Activated T-helper 1 cell treated with anti-CD3 and anti-CD28 coated beads, Interleukin-2, amount 50 U/mL, for 16 hours (primary cell): ENCODE data around the gene HASPIN.

Experiments used
- DNase-seq, 2 donors: peaks; one replicate each; pipeline ENCODE4 v3.0.0-alpha.2; 2020; ENCODE audit warnings: low read depth in 1 of 2, low spot score in 1 of 2

The HASPIN gene

DNA sequence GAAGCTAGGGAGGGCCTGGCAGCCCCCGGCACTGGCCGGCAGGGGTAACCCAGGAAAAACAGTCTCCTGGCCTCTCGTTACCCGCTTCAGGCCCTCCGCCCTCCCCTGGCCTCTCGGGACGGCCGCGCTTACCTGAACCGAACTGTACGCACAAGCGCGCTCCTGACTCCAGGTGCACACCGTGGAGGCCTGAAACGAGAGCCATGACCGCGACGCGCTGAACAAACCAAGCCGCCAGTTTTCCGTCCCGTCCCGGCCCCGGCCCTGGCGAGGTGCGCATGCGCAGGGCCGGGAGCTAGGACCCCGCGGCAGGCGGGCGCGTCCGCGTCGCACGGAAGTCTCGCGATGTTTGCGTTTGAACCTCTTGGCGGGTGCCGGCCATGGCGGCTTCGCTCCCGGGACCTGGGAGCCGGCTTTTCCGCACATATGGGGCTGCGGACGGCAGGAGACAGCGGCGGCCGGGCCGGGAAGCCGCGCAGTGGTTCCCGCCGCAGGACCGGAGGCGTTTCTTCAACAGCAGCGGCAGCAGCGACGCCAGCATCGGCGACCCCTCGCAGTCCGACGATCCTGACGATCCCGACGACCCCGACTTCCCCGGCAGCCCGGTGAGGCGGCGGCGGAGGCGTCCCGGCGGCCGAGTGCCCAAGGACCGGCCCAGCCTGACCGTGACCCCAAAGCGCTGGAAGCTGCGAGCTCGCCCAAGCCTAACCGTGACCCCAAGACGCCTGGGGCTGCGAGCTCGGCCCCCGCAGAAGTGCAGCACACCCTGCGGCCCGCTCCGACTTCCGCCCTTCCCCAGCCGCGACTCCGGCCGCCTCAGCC lies at the start of gene HASPIN:
HASPIN (plus strand) TSS at position 348 of the 822 bp plus-strand sequence; CDS start at position 381, 33 bp downstream.
- peak; percentile 86 to 88 for DNase-seq

DNA sequence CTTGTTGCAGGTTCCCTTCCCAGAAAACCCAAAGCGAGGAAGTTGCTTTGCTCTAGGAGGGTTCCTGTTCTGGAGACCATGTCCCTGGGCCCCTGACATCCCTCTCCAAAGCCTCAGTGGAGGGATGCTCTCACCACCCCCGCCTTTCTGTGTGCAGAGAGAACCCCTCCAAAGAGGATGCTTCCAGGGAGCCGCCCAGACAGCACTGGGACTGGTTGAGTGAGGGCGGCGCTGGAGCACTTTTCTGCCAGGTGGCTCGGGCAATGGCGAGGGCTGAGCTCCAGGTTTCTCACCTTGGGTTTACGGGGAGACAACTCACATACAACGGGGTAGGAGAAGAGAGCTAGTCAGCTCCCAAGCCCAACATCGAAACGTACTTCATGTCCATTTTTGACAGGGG lies 47.8 kb upstream of the HASPIN start:
- DNase-seq = no peak

DNA sequence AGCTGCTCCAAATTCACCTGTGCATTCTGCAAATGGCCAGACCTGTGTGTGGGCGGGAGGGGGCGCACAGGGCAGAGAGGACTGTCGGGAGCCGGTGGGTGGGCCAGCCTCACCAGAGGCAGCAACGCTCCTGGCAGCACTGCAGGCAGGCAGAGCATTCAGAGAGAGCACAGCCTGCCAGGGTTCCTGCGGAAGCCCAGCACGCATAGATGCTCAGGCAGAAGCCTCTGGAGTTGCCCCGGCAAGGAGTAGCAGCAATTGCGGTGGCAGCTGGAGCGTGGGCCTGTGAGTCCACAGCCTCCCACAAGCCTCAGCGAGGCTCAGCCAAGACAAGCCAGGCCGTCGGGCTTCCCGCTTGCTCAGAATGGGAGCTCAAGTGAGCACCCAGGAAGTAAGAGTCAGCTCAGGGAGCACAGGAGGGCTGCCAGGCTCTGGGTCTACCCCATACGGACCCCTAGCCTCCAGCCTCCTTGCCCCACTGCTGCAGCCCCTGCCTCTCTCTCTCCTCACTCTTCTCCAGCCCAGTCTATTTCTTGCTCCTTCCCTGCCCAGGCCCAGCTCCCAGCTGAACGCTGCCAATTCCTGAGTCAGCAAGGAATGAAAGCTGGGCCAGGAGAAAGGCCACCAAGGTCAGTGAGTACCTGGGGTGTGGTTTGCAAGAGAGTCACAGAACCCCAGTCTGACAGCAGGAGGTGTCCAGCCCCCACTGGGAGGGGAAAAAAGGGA lies 45.4 kb upstream of the HASPIN start:
- no peak for DNase-seq

DNA sequence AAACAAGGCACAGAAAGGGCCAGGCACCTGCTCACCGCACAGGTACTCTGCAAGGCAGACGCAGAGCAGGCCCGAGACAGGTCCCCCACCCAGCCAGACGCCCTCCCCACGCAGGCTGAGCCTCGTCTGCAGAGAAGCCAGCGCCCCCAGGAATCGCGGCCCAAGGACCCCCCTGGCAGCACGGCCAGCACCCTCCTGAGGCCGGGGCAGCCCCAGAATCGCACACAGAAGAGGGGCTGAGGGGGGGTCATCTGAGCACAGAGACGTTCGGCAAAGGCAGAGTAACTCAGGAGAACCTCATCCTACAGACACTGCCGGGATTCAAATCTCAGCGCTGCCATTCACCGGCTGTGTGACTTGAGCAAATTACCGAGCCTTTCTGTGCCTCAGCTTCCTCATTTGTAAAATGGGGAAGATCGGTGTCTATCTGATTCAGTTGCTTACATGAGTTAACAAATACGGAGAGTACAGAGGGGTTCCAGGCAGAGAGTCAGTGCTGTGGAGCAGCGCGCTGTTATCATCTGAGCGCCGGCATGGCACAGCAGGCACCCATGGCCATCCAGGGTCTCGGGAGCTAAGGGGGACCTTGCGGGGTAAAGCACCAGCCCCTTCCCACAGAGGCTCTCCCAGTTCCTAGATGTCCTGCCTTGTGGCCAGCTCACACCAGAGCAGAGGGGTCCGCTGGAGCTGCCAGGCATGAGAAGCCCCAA lies 44.7 kb upstream of the HASPIN start:
- no peak for DNase-seq

DNA sequence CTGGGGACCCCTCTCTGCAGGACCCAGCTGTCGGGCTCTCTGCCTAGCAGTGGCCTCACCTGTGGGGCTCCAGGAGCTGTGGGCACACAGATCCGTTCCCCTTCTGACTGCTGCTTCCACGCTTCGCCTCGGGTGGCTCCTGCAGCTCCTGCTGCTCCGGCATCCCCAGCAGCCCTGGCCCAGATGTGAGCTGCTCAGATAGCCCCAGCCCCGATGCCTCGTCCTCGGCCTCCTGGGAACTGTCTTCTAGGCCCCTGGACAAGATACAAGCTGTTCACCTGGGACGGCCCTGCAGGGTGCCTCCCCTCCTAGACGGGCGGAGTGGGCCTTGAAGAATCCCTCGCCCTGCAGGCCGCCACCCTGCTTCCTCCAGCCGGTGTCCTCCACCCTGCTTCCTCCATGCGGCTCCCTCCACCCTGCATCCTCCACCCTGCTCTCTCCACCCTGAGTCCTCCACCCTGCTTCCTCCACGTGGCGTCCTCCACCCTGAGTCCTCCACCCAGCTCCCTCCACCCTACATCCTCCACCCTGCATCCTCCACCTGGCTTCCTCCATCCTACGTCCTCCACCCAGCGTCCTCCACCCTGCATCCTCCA lies 44.1 kb upstream of the HASPIN start:
- no peak for DNase-seq

DNA sequence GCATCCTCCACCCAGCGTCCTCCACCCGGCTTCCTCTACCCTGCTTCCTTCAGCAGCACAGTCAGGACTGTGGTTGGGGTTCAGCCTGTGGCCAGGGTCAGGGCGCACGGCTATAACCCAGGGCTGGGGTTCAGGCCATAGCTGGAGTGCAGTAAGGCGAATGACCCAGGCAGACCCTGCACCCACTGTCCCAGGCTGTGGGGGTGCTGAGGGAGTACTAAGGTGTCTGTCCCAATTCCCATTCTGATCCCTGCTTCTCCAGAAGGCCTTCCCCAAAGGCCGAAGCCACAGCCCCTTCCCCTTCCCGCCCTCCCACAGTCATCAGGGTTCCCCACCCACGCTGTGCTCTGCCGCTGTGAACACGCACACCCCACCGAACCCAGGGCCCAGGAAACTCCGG lies 42.6 kb upstream of the HASPIN start:
- DNase-seq = no peak

DNA sequence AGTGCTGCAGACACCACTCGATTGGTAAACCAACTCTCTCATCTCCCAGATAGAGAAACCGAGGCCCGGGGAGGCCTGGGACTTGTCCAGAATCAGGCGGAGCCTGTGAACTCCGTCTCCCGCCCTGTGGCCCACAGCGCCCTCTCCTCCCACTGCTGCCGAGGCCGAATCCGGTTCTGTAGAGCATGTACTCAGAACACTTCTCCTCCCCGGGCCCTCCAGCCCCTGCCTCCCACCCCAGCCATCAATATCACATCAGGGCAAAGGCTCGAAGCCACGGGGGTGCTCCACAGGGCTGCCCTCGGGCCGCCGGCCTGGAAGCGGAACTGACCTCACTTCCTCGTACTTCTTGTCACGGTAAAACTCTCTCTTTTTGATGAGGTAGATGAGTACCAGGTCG lies 42.1 kb upstream of the HASPIN start:
- no peak for DNase-seq

DNA sequence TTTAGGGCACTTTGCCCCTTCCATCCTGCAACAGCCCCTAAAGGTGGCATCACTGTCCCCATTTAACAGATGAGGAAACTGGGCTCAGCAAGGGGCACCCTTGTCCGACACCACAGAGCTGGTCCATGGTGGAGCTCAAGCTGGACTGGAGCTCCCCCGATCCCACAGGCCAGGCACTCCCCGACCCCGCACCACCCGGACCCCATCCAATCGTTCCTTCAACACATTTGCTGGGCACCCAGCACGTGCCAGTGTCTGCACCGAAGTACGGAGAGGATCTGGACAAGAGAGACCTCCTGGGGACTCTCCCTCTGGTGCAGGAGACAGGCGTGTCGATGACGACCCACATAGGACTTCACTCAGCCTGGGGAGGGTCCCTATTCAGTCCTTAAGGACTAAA lies 41.7 kb upstream of the HASPIN start:
- no peak for DNase-seq

DNA sequence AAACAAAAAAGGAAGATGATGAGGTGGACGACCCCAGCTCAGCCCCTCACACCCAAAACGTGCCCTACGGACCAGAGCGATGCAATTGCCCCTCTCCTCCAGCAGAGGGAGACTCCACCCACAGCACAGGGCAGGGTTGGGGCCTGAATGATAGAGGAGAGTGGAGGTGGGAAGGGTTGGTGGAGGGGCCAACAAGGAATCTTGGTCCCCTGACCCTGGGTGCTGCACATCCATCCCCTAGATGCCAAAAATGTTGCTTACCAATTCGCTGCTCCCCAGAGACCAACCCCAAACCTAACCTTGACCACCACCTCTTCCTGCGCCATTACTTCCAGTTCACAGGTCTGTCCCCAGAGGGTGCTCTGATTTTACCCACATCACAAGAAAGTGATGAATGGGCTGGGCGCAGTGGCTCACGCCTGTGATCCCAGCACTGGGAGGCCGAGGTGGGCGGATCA lies 40.6 kb upstream of the HASPIN start:
- DNase-seq = no peak

DNA sequence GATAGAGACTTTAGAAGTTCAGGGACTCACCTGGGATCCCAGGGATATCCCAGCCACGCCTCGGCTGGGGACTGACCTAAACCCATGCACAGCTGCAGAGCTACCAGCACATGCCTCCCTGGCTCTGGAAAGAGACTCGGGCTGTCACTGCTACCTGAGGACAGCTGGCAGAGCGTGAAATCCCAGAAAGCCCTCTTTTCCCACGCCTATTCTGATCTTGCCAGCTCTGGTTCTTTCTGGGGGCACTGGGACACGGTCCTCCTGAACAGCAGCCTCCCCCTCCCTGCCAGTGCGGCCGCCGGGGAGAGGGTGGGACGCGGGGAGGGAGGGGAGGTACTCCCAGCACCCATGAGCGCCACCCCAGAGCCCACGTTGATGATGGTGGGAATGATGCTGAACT lies 38.5 kb upstream of the HASPIN start:
- no peak for DNase-seq

DNA sequence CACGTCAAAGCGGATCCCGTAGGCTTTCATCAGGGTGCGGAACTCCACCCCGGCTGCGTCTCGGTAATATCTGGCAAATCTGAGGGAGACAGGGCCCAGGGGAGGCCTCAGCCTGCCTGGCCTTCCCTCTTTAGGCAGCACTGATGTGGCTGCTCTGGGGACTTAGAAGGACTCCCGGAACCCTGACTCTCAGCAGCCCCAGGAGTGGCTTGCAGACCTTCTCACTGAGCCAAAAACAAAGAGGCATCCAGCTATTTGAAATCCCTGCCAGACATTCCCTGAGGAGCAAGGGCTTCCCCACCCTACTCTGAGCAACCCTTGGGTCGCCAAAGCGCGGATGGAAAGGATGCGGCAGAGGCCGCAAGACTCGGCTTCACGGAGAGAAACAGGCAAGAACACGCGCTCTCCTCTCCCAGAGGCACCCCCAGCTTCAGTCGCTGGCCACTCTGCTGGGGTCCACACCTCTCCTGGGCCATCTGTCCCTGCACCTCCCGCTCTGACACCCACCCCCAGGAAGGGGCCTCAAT lies 35.6 kb upstream of the HASPIN start:
- DNase-seq = no peak

DNA sequence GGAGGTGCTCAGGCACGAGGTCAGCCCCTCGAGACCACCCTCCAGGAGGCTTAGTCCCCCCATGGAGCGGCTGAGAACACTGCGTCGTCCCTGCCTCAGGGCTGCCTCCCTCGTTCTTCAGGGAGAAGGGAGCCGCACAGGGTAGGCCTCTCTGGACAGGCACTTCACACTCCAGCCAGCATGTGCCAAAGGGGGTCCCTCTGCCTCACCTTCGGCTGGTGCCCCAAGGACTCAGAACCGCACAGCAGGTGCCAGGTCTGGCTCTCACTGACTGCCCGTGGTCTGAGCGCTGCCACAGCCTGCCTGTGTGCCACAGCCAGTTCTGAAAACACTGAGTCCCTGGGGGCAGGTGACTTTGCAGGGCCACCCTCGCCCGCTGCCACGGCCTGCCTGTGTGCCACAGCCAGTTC lies 34.8 kb upstream of the HASPIN start:
- no peak for DNase-seq

DNA sequence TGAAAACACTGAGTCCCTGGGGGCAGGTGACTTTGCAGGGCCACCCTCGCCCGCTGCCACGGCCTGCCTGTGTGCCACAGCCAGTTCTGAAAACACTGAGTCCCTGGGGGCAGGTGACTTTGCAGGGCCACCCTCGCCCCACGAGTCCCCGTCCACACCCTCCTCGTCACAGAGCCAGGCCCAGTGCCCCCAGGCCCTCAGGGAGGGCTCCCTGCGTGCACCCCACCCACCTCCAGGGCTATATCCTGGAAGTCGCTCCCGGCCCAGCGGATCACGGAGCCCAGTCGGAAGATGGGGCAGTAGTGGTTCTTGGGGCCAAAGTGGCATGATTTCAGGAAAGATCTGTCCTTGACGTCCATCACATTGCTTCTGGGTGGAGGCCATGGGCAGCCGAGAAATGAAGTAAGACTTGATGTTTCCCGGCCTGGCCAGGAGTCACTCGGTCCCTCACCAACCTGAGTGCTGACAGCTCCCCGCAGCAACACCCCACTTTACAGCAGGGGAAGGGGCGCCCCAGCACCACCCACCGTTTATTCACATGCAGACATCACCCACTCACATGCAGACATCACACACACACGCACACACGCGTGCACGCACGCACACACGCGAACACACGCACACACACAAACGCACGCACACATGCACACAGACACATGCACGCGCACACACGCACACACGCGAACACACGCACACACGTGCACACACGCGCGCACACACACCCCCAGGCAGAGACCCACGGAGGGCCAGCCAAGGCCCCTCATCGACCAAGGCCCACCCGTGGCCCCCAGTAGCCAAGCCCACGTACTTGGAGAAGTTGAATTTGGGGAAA lies 34.2 kb upstream of the HASPIN start:
- DNase-seq = no peak

DNA sequence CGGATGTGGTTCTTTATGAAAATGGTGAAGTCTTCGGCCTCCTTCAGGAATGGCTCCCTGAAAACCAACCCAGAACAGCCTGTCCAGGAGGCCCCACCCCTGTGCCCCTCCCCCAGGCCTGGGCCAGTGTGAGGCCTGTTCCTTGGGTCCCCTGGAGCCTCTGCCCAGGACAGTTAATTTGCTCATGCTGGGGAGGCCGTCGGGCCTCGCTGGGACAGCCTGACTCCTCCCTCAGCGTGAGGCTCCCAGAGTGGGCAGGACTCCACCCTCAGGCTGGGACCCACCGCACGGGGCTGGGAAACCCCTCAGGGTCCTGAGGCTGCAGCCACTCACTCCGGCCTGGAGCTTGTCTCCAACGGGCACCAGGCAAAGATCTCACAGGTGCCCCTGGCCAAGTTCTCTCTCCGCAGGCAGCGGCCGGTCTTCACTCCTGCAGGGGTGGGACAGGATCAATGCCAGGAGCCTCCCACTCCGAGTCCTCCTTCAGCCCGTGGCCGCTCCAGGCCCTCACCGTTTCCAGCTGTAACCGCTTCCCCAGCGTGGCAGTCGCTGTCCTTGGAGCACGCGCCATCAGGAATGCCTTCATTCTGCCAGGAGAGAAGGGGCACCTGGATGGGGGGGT lies 33.5 kb upstream of the HASPIN start:
- DNase-seq = no peak

DNA sequence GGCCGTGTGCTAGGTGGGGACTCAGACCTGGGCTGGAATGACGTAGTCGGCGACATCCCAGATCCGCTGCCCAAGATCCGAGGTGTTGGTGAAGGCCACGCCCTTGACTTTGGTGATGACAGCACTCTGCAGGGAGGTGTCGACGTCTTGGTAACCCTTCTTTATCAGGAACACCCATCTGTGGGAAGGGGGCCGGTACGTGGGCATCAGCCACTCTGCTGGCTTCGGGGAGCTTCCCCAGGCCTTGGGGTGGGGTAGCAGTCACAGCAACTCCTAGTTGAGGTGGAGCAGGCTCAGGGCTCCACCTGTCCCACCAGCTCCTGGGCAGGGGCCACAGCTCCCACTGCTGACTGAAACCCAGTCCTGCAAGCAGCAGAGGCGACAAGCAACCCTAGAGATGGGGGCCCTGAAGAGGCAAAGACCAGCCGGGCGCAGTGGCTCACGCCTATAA lies 32.1 kb upstream of the HASPIN start:
- DNase-seq = no peak

DNA sequence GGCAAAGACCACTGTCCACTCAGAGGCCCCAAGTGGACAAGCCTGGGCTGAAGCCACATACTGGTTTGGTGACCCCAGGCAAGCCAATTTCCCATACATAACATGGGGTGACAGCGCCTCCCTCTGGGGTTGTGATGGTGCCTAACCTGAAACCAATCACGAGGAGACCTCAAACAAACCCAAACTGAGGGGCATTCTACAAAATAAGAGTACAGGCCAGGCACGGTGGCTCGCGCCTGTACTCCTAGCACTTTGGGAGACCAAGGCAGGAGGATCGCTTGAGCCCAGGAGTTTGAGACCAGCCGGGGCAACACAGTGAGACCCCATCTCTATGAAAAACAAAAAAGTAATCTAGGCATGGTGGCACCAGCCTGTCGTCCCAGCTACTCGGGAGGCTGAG lies 31.4 kb upstream of the HASPIN start:
- no peak for DNase-seq

DNA sequence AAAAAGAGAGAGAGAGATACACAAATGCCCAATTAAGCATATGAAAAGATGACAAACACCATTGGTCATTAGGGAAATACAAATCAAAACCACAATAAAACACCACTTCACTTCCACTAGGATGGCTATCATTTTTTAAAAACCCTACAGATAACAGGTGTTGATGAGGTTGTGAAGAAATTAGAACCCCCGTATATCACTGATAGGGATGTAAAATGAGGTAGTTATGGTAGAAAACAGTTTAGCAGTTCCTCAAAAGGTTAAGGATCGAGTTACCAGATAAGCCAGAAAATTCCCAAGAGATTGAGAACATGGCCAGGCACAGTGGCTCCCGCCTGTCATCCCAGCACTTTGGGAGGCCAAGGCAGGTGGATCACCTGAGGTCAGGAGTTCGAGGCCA lies 30.6 kb upstream of the HASPIN start:
- no peak for DNase-seq

DNA sequence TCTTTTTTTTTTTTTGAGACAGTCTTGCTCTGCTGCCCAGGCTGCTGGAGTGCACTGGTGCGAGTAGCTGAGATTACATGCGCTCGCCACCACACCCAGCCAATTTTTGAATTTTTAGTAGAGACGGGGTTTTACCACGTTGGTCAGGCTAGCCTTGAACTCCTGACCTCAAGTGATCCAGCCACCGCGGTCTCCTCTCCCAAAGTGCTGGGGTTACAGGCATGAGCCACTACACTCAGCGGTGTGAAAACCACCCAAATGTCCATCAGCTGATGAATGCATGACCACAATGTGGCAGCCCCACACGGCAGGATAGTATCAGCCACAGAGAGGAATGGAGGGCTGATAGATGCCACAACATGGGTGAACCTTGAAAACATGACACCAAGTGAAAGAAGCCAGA lies 29.9 kb upstream of the HASPIN start:
- DNase-seq = no peak

DNA sequence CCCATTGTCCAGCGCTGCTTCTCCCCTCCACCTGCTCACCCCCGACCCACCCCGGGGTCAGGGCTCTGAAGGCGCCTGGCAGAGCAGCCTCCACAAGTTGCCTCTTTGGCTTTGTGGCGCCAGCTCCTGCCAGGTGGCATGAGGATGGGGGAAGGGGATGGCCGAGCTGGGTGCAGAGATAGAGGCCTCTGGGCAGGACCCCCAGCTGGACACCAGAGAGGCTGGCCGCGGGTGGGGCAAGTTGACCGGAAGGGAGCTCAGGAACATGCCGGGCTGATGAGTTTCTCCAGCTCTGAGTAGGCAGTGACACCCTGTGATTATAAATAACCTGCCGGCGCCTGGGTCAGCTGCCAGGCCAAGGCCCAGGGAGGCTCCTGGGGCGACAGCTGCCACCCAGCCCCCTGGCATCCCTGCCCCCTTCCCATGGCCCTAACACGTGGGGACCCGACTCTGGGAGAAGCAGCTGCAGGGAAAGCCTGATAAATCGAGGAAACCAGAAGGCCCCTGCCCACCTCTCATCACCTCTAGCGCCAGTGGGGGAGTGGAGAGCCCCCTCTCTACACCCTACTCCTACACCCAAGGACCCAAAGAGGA lies 28.5 kb upstream of the HASPIN start:
- no peak for DNase-seq
